Activated CD4-positive, alpha-beta T cell treated with anti-CD3 and anti-CD28 coated beads, Interleukin-2, amount 50 U/mL, for 4 hours (primary cell): ENCODE measurements around the gene DDX50.
"Not testable (repeated sequence)": the region's sequence is repeated elsewhere in the genome, so short reads cannot be mapped to it uniquely, and the experiment has no call there.

ENCODE experiments used
- DNase-seq, 2 experiments: peaks; one replicate each; pipeline ENCODE4 v3.0.0-alpha.2; 2020

The DDX50 gene

DNA sequence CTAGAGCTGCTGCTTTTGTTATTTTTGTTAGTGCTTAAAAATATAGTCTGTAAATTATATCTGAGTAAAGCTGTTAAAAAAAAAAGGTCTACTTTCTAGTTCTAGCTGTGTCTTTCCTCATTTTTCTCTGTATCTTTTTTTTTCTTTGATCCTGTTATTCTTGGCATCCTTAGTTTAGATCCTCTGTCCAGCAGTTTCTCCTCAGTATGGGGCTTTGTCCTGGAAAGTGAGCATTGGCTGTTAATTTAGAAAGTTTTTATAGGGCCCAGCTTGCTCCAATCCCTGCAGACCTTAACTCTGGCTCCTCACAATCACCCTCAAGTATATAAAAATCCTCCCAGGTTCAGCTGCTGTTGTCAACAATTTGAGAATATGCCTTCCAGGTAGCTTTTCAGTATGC, 23.5 kb downstream of the DDX50 start:
- no peak for DNase-seq

- DNase-seq: no peak
These were observed 24.4 kb downstream of the DDX50 start for GRCh38 chr10:68925489-68925888.

GRCh38 chr10:68929157-68929556, 28.0 kb downstream of the DDX50 start:
- DNase-seq: not testable (repeated sequence)

- DNase-seq: not testable (repeated sequence)
These were observed 28.8 kb downstream of the DDX50 start for GRCh38 chr10:68929888-68930287.

- not testable (repeated sequence) for DNase-seq
These were observed 31.7 kb downstream of the DDX50 start for GRCh38 chr10:68932860-68933259.

DNA sequence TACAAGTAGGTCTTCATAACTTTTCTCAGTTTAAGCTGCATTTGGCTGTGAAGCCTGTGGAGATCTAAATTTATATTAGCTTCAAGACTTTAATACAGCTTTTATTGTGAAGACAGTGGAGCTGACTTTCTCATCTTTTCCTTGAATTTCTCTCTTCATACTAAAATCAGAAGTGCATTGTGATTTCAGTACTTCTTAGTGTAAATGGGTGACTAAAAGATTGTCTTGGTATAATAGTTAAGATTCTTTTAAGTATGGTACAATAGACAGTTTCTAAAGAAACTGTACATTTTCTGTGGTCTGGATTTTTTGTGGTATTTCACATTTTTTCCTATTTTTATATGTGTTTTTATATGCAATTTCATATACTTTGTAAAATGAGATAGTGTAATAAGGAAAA, 33.9 kb downstream of the DDX50 start:
- DNase-seq: no peak

GRCh38 chr10:68938117-68938516, 37.0 kb downstream of the DDX50 start:
- DNase-seq: no peak

DNA sequence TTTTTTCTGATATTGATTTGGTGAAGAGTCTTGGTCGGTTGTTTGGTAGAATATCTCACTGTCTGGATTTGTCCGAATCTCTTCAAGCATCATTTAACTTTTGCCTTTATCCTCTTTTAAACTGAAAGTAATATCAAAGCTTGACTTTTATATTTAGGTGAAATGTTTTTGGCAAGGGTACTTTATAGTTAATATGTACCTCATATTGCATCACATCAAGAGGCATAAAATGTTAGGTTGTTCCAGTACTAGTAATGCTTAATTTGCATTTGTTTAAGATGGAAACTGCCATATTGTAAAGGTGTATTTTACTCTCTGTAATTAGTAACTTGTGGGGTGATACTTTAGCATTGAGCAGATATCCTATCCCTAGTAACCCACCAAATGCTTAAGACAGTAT, 37.8 kb downstream of the DDX50 start:
- no peak for DNase-seq

DNA sequence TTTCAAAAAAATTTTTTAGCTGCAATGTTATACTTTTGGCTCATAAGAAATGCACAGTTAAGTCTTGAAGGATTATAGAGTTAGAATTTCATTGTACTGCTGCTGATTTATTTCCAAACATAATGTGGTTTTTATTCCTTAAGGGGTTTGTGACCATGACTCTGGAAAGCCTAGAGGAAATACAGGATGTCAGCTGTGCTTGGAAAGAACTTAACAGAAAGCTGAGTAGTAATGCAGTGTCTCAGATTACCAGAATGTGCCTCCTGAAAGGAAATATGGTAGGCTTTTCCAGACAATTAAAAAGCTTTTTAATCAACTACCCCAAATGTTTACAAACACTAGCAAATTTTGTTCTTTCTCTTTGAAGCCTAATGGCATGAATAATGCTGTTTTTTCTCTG, 39.8 kb downstream of the DDX50 start:
- DNase-seq: not testable (repeated sequence)

GRCh38 chr10:68950598-68950997, 49.5 kb downstream of the DDX50 start:
- DNase-seq: no peak

DNA sequence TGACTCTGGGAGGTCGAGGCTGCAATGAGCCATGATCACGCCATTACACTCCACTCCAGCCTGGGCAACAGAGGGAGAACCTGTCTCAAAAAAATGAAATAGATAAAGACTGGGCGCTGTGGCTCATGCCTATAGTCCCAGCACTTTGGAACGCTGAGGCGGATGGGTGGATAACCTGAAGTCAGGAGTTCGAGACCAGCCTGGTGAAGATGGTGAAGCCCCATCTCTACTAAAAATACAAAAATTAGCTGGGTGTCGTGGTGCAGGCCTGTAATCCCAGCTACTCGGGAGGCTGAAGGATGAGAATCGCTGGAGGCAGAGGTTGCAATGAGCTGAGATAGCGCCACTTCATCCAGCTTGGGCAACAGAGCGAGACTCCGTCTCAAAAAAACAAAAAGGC, 53.8 kb downstream of the DDX50 start:
- no peak for DNase-seq

DNA sequence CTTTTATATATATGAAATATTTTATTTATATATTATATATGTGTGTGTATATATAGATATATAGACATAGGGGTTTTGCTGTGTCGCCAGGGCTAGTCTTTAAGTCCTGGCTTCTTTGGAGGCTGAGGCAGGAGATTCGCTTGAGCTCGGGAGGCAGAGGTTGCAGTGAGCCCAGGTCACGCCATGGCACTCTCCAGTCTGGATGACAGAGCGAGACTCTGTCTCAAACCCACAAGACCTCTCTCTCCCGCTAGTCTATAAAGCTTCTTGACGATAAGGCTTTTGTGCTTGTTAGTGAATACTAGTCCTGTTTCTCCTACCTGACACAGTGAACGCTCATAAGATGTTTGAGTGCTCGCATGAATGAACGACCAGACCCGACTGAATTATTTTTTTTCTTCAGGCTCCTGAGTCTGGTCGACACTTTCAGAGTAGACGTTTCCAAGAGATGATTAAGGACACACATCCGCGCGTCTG, 54.3 kb downstream of the DDX50 start:
- peak in 1 of 2 experiments; percentile 8 for DNase-seq

DNA sequence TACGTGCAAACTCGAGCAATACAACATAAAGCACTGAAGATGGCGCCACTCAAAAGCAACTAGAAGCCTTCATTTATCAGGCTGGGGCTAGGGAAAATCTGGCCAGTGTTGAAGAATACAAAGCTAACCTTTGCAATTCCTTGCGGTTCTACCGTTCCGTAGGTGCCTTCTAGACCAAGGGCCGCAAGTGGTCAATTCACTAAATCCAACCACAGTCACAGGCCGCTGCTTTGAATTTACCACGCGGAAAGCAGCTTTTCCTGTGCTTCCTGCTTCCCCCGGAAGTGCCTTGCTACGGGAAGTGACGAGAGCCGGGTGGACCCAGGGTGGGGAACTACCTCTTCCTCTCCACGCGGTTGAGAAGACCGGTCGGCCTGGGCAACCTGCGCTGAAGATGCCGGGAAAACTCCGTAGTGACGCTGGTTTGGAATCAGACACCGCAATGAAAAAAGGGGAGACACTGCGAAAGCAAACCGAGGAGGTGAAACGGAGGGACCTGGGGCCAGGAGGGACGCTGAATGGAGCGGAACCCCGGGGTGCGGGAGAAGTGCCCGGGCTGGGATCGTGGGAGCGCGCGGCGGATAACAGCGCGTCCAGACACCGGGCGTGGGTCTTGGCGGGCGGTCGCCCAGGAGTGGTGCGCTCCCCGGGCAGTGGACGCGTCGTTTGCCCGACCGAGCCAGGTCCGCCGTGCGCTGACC, 54.9 kb downstream of the DDX50 start, which contains the start of gene DDX21:
DDX21 (plus strand) TSS at position 339 of the 701 bp plus-strand sequence; CDS start at position 395, 56 bp downstream.
- peak; percentile 86 to 90 for DNase-seq

DNA sequence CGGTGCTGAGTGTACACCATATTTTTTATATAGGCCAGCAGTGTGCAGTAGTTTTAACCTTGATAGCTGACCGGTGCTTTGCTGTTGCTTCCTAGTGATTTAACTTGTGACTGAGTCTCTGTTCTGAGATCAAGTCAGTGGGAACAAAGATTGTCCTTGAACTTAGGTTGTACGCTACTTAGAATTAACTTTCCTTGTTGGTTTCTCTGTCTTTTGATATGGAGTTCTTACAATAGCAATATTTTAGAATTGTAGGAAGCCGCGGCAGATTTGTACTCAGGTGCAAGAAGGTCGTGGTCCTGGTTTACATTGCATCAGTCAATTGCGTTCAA, 56.1 kb downstream of the DDX50 start:
- no peak for DNase-seq

- no peak for DNase-seq
These were observed 56.5 kb downstream of the DDX50 start for GRCh38 chr10:68957654-68958053.

- no peak for DNase-seq
These were observed 58.8 kb downstream of the DDX50 start for GRCh38 chr10:68959695-68960527.

DNA sequence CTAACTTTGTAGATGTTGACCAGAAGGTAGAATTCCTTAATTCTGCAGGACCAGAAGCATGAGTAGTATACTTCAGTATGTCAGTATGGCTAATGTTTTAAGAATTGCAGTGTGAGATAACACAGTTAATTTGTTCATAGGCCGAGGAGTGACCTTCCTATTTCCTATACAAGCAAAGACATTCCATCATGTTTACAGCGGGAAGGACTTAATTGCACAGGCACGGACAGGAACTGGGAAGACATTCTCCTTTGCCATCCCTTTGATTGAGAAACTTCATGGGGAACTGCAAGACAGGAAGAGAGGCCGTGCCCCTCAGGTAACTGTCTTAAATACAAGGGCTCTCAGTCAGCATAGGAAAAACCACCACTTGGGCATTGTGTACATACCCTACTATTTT, 62.0 kb downstream of the DDX50 start:
- DNase-seq: no peak

DNA sequence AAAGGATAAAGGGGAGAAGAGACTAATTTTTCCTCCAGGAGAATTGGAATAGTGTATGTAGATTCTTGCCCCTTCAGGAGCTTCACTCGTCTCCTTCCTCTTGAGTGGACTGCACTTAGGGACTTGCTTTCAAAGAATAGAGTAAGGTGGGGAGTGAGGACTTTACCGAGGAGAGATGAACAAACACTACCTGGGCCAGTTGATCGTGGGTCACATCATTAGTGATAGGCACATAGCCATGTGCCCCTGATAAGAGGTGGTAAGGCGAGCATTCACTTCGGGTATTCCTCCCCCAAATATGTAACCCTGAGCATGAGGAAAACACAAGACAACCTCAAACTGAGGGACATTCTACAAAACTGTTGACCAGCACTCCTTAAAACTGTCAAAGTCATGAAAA, 72.9 kb downstream of the DDX50 start:
- DNase-seq: no peak

- DNase-seq: not testable (repeated sequence)
These were observed 74.9 kb downstream of the DDX50 start for GRCh38 chr10:68975936-68976473.

DNA sequence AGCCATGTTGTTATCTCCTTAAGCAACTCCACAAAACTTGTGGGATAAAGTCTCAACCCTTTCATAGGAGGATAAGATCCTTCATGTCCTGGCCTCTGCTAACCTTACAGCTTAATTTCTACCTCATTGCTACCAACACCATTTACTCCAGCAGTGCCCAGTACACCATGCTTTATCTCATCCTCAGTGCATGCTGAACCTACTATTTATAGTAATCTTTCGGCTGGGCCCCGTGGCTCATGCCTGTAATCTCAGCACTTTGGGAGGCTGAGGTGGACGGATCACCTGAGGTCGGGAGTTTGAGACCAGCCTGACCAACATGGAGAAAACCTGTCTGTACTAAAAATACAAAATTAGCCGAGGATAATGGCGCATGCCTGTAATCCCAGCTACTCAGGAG, 78.6 kb downstream of the DDX50 start:
- not testable (repeated sequence) for DNase-seq

DNA sequence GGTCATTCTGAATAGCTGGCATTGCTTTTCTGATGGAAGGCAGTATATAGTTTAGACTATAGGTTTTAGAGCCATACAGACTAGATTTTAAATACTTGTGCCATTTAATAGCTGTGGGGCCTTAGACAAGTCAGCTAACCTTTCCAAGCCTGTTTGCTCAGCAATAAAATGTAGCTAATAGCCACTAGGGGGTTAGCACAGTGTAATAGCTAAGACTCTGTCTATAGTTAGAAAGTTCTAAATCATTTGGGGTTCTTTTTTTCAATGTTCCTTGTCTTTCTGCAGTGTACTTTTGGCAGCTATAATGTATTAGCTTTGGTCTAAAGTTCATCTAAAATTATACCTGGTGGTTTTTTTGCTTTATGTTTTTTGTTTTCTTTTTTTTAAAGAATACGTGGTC, 80.0 kb downstream of the DDX50 start:
- DNase-seq: no peak

- no peak for DNase-seq
These were observed 81.3 kb downstream of the DDX50 start for GRCh38 chr10:68982389-68982788.

DNA sequence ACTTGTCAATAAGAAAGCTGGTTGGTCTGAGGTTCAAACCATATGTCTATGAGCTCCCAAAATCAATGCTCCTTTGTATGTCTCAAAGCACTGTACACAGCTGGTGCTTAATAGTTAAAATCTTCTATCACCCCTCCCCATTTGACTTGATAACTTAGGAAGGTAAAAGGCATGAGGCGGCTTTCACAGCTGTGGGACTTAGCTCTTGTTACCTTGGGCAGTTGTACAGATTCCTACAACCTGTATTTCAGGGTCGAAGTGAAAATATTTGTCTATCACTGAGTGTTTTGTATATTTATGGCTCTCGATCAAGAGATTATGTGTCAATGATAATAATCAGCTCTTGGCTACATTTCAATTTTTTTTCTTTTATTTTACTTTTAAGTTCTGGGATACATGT, 86.5 kb downstream of the DDX50 start:
- no peak for DNase-seq
